HG03520 (cell line): Measurements from ENCODE around the gene SHC3.

ENCODE experiments used
- ATAC-seq: cut with Tn5 transposase; IDR thresholded peaks from one replicate; pipeline ENCODE4 v1.9.1; 2021; ENCODE audit warnings: mild to moderate bottlenecking, moderate library complexity; ENCODE audit not compliant: unreplicated experiment

Gene SHC3

DNA sequence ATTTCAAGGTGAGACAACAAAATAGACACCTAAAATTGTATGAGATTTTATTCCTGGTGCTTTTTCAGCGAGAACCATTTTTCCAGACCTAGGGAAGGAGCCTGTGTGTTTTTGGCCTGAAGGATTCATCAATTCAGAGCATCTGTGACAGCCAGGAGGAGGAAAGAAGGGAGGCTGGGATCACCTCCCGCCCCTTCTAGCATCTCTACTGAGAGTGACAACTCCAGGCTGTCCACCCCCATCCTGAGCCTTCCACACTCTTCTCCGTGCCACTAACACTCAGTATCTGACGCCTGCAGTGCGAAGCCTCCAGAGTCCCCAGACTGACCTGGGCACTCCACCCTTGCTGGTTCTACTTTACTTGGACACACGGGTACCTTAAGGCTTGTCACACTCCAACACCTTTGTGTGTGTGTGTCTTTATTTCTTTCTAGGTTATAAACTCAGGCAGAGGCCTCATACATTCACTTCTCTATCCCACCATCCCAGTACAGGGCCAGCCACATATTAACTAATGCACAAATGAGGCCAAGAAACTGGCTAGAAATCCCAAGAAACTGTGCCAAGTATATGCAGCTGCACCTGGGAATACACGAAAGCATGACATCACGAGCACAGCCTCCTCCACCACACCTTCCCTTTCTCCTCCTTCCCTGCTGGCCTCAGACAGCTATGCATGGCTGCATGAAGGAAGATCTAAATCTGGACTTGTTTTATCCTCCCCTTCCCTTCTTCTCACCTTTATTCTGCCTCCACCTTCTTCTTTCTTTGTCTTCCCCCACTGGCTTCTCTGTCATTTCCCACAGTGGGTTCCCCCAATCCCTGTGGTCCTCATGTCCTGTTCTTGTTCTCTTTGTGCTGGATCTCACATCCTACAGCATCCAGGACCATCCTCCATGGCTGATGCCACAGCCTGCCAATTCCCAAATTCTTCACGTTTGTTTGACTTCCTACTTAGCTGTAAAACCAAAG, 171.3 kb downstream of the SHC3 start:
- ATAC-seq: no peak

GRCh38 chr9:89006267-89006666, 172.4 kb downstream of the SHC3 start:
- ATAC-seq: no peak

DNA sequence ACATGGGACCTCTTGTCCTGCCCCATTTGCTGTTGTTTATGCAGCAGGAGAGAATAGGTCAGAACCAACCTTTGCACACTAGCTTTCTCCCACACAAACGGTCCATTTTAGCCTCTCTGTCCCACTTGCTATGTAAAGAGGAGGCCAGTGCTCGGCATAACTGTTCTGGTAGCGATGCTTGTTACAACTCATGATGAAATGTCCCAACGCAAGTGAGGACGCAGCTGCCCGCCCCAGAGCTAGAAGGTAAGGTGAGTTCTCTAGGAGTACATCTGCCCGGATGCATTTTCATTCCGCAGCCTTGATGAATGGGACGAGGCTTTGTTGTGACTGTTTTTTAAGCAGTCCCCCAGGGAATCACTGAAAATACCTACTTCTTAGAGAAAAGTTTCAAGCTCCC, 173.3 kb downstream of the SHC3 start:
- no peak for ATAC-seq

GRCh38 chr9:89002987-89003386, 175.6 kb downstream of the SHC3 start:
- ATAC-seq: no peak

GRCh38 chr9:89001917-89002540, 176.6 kb downstream of the SHC3 start:
- ATAC-seq: no peak

GRCh38 chr9:89000973-89001916, 177.4 kb downstream of the SHC3 start:
- ATAC-seq: peak; percentile 74

DNA sequence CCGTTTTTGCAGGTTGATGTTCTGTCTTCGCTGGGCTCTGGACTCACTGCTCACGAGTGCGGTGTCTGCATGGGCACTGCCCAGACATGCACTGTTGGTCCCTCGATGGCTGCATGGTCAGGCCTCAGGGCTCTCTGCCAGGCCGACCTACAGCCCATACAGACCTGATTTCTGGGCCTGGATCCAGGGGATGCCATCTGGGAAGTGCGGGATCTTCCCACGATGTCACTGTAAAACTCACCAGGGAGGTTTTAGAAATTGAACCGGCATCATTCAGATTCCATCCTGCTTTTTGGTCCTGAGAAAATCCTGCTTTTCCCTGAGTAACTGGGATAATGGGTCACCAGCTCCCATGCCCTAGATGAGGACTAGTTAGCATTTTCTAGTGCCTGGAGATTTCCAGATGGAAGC, 178.2 kb downstream of the SHC3 start:
- no peak for ATAC-seq

- ATAC-seq: no peak
Observed at GRCh38 chr9:88998911-88999310, 179.7 kb downstream of the SHC3 start.

DNA sequence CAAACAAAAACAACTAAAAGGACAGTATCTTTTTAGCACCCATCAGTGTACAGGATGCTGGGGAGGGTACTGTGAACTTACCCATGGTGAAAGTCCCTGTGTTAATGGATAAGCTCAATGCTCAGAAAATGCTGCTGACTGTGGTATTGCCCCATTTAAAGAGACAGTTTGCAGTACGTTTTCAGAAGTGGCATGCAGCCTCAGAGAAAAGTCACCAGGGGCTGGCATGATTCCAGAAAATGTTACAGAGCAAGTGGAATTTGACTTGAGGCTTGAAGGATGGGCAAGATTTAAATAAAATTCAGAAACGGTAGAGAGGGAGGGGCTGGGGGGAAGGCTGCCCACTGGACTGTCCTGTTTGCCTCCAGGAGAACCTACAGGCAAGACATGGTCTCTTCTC, 180.1 kb downstream of the SHC3 start:
- ATAC-seq: no peak

DNA sequence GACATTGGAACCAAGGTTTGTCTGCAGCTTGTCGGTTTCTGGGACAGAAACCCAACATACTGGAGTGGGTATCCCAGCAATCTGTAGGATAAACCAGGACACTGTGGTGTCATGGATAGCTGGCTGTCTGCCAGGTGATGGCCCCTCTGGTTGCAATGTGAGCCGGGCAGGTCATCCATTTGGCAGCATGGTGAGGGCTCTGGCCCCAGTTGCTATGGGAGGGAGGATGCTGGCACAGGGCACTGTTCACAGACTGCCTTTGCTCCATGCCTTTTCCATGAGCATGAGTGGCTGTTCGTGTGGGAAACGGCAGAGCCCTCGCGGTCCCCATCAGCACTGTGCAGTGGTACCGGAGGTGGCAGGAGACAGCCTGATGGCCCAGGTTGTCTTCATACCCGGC, 181.0 kb downstream of the SHC3 start:
- no peak for ATAC-seq

- no peak for ATAC-seq
Observed at GRCh38 chr9:88996921-88997235, 181.7 kb downstream of the SHC3 start.

- ATAC-seq: no peak
Observed at GRCh38 chr9:88996046-88996920, 182.3 kb downstream of the SHC3 start.

DNA sequence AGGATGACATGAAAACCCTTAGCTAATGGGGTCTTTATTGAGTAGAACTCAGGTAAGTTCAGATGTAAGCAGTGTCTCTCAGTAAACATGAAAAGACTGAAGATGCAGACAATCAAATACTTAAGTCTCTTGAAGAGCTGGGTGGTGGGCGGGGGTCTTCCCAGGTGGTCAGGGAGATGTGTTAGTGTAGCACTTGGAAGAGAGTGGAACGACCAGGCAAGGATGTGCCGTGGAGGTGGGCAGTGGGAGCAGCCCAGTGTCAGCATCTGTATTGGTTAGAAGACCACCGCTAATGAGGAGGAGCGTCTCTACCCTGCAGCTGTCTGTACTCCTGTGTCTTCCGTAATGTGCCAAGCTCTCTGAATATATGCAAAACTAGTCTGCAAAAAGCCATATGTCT, 183.0 kb downstream of the SHC3 start:
- no peak for ATAC-seq

- ATAC-seq: no peak
Observed at GRCh38 chr9:88995200-88995577, 183.4 kb downstream of the SHC3 start.

DNA sequence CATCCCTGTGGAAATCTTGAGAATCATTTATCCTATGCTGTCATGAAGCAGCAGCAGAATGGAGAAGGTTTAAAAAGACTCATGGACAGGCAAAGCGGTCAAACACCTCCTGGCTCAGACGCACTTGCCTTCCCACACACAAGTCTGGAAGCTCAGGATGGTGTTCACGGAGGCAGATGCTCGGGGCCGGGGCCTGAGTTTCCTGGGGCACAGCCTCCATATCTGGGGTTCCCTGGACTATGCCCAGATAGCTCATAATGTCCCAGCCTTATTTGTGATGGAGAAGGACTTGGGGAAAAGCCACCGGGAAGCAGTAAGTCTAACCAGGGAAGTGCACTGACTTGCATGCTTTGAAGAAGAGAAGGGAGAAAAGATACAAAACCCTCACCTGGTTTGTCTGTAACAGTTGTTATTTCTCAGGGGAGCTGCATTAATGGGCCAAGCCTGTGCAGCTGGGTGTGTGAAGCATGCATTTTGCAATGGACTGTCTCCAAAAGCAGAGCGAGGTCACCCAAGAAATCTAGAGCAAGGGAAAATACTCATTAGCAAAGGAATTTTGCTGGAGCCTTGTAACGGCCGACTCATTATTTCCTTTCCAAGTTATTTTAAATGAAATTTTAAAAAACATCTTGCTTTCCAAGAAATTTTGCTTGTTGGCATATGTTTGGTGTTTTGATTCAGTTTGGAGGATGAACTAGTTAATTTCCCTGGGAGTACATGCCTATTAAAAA, 184.0 kb downstream of the SHC3 start:
- no peak for ATAC-seq

DNA sequence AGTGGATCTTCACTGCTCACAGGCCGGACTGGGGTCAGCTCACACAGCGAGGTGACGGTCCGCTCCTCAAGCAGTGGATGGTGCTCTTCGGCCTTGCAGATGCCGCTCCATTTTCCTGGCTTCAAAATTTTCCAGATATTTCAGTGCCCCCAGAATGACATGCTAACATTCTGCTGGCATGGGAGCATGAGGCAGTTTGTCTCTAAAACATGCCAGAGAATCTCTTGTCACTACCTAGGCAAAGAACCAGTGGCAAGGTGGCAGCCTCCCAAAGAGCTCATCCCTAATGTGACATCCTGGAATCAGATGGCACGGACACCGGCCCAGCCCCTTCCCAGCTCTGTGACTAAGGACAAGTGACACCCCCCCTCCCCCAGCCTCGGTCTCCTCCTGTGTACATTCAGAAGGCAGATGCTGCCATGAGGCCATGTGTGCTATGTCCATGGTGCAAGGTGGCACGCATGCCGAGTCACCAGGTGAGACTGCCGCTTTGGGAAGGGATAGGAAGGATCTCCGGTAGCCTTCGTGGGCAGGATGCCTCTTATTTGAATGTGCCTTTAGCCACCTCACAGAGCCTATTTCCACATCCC, 184.7 kb downstream of the SHC3 start:
- ATAC-seq: no peak

DNA sequence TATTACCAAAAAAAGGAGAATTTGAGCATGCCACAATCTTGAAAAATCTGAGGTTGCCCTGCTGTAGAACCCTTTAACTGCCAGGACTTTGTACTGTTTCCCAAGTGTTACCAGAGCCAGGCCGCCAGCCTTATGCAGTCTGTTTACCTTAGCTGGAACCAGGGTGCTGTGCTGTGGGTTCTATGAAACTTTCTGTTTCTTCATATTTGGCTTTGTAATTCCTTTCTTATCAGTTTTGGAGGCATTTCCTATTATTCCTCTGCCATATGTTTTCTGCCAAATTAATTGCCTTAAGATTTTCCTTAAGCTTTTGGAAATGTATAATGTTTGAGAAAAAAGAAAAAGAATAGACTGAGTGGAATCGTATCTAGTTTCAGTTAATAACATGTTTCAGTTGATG, 185.3 kb downstream of the SHC3 start:
- ATAC-seq: no peak

- ATAC-seq: no peak
Observed at GRCh38 chr9:88992556-88992955, 186.1 kb downstream of the SHC3 start.
